ENCODE data around the gene LTB4R2.

The LTB4R2 gene

DNA sequence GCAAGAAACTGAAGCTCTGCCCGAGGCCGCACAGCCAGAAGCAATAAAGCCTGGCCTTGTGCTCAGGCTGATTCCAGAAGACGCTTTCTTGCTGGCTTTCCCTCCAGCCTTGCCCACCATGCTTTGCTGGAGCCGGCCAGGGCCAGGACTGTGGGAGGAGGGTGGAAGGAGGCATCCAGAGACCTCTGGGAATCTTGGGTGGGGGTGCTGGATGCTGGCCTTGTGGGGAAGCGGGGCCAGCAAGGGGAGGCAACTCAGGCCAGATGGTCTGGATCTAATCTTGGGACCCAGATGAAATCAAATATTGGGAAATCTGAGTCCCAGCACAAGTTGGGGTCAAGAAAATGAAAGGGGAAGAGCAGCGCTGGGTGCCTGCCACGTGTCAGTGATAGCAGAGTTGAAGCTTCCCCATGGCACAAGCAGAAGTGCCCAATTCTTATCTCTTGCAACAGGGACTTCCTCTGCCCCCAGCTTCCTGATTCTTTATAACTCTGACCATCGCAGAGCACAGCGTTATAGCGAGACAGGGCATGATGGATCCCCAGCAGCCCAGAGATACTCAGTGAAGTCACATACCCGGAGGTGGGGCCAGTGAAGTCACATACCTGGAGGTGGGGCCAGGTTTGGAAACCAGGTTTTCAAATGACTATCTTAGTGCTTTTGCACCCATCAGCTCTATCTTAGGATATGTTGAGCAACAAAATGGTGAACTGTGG, 32.2 kb upstream of the LTB4R2 start:
- no peak for DNase-seq (ENCODE audit: low read depth)

DNA sequence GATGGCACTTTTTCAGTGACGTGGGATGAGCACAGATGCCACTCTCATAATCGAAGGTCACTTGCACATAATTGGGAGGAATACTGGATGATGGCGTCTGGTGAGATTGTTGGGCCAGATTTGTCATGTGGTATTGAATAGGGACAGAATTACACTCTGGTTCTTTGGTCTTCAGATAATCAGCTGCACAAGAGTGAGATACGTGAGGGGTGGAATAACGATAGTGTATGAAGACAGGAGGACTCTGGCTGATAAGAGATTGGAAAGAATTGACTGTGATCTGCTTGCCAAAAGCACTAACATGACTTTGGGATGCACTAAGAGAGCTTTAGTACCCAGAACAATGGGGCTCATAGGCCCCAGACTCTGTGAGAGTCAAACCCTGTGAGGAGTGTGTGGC, 31.5 kb upstream of the LTB4R2 start:
- no peak for DNase-seq (ENCODE audit: low read depth)

DNA sequence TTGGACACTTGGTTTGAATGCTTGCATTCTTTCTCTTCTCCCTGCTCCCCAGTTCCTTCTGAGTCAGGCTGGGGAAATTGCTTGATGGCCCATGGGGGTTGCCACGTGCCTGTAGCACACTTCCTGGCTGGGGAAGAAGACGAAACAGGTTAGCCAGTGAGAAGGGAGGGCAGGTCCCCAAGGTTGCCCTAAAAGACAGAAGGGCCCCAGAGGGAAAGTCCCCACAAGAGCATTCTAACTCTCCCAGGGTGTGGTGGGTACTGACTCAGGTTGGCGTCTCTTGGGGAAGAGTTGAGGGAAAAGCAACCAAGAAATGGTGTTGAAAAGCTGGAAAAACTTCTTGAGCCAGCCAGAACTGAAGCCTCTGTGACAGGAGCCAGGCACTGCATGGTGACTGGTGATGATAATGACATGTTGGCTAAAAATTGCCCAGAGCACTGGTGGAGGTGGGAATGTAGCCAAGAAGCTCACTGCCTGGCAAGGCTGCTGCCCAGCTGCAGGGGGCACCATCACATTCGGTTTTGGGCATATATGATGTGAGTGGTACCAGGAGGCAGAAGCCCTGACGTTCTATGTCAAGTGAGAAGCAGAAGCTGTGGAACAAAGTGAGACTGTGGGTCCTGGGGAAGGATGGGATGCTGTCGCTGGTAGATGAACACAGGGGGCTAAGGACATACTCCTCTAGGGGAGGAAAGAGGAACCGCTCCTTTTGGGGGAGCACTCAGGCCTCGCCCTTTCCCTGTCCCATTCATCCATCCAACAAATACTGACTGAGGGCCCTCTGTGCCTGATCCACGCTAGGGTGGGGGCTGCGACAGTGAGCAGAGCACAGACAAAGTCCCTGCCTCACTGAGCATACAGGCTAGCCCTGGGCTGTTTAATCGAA, 30.4 kb upstream of the LTB4R2 start:
- no peak for DNase-seq (ENCODE audit: low read depth)

DNA sequence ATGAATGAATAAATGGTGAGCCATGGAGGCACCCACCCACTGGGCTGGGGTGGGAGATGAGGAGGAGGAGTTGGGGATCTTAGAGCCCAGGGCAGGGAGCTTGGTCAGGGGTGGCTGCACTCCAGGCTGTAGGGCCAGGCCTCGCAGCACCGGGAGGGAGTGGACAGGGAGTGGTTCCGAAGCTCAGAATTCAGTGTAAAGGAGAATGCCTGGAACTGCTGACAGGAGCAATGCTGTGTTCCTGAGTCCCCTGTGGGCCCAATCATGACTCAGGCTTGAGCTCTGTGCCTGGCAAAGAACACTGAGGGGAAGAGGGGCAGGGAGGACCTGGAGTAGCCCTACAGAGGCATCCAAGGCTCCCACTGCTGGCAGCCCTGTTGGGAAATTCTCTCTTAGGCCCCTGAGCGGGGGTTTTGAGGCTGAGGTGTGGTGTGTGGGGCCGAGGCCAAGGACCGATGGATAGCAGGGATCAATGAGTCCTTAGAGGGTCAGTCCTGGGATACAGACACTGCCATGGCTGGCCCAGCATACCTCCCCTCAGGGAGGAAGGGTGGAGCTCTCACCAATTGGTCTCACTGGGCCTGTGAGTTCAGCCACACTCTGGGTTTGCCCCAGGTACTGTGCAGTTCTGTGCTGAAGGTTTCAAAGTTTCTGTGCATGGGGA, 29.0 kb upstream of the LTB4R2 start:
- DNase-seq (ENCODE audit: low read depth) = no peak

DNA sequence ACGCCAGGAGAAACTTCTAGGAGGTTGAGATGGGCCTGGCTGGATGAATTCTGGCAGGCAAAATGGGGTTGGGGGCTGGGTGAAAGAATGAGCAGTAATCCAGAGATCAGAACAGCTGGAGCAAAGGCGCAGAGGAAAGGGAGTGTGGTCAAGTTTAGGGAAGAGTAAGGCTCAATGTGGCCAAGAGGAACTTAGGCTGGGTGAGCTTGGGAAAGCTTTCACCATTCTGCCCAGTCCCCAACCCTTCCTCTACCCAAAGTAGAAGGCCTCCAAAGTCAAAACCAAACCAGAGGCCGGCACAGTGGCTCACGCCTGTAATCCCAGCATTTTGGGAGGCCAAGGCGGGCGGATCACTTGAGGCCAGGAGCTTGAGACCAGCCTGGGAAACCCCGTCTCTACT, 28.3 kb upstream of the LTB4R2 start:
- DNase-seq (ENCODE audit: low read depth) = no peak

DNA sequence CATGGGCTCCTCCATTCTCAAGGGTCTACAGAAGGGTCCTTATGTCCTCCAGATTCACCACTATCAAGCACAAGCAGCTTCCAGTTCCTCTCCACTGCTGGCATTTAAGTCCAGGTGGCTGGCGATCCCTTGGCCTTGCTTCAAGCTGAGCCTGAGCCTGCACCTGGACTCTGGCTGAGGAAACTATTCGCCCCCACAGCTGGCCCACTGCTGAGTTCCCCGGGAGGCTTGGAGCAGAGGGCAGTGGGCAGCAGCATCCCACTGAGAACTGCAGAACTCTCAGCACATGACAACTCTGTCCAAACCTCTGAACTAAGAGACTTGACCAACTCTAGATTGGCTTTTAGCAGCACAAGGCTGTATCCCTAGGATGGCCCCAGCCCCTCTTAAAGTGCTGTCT, 27.2 kb upstream of the LTB4R2 start:
- no peak for DNase-seq (ENCODE audit: low read depth)

DNA sequence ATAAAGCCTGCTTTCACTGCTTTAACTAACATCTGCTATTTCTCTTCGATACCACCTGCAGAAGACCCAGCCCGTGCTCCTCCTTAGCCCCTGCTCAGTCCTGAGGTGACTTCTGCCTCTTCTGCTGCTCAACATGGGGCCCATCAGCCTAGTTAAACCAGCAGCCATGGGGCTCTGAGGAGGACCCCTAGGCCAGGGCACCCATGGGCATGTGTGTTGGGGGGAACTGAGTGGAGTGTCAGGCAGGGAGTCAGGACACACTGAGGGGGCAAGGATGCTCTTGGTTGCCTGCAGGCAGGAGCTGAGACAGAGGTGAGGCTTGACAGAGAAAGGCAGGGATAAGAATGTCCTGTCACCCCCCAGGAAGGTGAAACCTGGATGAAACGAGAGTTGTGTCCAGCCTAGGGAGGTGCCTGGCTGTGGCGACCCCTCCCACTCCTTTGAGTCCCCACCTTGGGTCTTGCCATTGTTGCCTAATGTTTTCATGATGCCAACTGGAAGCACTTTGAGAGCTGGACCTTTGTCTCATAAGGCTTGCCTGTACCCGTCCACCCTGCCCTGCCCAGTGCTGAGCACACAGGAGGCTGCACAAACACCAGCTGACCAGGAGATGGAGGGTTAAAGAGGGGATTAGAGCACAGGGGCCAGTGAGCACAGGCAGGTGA, 26.0 kb upstream of the LTB4R2 start:
- DNase-seq (ENCODE audit: low read depth) = no peak

DNA sequence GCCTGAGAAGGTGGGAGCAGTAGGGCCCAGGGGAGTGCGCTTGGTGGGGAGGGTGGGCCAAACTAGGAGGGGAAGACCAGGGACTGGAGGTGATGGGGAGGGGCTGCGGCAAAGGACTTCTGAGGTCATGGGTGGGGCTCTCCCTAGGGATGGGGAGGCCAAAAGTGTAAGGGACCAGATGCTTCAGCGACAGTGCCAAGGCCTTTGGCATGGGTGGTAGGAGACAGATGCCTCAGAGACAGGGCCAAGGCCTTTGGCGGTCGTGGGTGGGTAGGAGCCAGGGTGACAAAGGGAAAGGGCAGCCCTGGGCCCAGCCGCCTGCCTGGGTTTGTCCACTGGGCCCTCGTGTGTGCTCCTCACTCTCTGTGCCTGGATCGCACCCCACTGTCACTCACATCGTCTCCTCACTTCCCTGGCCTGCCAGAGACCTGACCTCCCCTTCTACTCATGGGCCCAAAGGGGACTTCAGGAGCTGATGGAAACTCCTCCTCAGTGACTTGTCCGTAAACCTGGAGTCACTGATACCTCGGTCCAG, 25.4 kb upstream of the LTB4R2 start:
- DNase-seq (ENCODE audit: low read depth) = no peak

DNA sequence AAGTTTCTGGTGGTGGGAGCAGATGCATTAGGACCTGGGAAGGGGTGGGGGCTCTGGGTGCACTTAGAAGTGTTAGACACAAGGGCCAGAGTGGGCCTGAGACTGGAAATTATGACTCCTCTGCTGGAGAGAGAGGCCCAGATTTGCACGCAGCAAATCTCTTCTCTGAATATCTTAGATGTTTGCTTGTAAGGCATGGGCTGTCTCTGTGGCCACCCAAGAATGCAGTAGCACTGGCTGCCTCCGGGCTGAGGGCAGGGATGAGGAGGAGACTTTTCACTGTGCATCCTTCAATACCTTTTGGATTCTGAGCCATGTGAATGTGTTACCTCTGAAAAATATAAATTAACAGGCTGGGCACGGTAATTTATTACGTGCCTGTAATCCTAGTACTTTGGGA, 24.6 kb upstream of the LTB4R2 start:
- DNase-seq (ENCODE audit: low read depth) = no peak

DNA sequence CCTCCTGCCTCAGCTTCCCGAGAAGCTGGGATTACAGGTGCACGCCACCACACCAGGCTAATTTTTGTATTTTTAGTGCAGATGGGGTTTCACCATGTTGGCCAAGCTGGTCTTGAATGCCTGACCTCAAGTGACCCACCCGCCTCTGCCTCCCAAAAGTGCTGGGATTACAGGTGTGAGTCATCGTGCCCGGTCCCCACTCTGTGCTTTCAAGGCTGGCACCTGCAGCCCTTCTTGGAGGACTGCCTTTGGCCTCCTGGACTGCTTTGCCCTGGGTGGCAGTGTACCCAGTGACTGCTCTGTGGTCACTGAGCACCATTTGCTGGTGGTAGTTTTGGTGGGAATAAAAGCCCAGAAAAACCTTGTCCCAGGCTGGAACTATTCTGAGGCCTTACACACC, 22.9 kb upstream of the LTB4R2 start:
- no peak for DNase-seq (ENCODE audit: low read depth)

DNA sequence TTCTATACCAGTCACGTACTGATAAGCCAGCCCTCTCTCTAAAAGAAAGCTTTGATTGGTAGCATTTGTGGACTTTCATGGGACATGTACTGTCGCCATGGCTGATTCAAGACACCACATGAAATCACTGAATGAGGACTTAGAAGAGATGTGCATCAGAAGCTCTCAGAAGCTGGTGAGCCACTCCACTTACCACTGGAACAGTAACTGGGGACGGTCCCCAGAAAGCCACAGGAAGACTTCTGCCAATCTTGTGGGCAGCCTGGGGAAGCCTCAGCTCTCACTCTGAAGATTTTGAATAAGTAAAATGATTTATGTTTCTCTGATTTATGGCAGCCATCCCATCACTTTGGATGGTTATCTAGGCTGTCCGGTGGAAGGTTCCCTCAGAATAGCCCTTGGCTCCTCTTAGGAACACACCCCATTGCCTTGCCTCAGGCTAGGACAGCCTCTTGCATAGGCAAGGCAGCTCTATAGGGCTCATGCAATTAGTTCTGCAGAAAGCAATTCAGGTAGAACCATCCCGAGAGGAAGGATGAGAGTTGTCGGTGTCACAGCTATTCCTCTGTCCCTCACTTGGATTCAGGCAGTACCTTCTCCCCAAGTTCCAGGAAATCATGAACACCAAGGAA, 20.2 kb upstream of the LTB4R2 start:
- DNase-seq (ENCODE audit: low read depth) = no peak

DNA sequence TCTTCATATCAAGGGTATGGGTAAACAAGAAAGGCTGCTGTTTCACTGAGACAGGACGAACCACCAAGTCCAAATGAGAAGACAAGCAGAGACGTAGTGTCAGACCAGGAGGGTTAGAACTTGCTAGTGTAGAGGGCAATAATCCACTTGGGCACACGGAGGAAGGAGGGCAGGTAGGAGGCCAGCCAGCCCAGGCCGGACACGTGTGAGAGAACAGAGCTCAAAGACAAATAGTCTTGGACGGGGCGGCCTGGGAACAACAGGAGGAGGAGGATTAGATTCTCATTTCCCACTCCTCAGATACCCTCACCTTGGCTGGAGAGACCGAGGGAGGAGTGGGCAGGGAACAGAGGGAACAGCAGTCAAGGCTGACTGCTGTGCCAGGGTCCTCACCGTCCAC, 19.2 kb upstream of the LTB4R2 start:
- no peak for DNase-seq (ENCODE audit: low read depth)

DNA sequence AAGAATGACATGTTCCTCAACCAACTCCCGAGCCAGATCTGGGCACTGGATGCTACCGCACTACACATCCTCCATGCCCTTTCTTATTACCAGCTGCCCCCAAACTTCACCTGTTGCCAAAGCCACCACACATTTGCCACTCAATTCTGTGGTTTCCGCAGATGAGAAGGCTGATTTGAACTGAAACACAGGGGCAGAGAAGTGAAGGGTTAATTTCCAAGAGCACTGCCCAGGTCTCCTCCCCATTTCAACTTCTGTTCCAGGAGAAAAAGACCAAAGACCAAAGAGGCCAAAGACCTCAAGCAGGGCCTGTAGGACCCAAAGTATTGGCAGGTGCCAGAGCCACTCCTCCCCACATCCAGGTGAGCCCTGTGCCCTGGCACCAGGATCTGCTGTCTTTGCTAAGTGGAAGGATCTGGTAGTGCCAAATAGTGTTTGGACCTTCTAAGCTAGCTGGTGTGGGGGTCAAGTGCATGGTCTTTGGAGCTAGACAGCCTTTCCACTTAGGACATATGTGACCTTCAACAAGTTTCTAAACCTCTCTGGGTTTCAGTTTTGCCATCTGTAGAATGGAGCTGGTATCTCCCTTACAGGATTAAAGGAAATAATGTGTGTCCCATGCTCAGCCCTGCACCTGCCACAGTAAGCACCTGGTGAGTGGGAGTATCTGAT, 18.4 kb upstream of the LTB4R2 start:
- DNase-seq (ENCODE audit: low read depth) = no peak

DNA sequence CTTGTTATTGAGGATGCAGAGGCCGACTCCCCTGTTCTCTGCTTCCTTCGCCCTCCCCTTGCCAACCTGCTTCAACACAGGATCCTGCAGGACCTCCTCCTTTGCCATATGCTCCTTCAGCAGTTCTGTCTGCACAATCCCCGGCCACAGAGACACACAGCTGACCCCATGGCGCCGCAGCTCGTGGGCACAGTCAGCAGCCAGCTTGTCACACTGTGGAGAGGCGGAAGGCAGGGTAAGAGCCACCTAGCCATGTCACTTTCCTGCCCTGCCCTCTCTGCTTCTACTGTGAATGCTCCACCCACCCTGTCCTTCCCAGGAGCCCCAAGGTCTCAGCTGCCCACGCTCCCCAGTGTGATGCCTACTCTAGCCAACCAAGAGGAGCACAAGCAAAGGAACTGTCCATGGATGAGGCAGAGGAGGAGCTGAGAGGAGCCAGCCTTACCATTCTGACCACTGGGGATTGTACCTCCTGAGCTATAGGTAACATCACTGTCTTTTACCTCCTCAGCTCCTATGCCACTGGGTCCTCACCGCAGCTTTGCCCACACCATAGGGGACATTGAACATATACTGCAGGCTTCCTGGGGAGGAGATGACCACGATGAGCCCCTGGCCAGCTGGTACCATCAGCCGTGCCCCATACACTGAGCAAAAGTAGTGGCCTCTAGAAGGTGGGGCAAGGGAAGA, 17.7 kb upstream of the LTB4R2 start:
- DNase-seq (ENCODE audit: low read depth) = no peak

DNA sequence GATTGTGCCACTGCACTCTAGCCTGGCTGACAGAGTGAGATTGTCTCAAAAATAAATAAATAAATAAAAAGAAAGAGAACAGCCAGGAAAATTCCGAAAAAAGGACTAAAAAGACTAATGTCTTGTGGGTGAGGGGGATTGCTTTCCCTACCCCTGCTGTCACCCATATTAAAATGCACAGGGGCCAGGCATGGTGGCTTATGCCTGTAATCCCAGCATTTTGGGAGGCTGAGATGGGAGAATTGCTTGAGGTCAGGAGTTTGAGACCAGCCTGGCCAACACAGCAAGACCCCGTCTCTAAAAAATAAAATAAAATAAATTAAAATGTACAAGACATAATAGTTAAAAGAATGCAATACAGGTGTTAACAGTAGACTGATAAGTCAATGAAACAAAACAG, 16.4 kb upstream of the LTB4R2 start:
- DNase-seq (ENCODE audit: low read depth) = no peak

DNA sequence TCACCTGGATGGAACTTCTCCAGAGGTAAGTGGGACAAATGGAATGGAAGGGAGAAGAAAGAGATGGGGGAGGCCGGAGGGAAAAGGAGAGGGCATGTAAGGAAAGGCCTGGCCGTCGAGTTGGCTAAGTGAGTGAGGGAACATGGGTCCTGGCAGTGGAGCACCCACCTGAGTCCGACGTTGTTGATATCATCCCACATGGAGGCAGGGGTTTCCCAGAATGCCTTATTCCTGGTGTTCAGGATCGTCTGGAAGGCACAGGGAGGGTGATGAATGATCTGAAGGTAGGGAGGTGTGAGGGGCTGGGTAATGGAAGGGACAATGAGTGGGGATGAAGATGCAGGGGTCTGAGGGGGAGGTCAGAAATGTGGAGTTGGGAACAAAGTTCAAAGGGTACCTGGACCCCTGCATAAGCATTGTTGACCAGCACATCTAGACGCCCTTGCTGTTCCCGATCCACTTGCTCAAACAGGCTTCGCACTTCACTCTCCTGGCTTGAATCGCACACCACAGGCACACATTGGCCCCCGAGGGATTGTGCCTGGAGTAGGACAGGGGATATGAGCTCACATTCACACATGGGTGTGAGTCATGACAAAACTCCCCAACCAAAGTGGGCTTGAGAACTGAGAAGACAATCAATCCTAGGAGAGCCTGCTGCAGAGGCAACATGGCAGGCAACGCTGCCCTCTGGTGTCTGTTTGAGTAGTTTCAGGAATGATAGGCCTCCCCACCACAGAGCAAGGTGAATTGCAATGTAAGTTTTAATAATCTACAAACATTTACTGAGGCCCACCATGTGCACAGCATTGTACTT, 13.4 kb upstream of the LTB4R2 start:
- DNase-seq (ENCODE audit: low read depth) = peak; percentile 65

DNA sequence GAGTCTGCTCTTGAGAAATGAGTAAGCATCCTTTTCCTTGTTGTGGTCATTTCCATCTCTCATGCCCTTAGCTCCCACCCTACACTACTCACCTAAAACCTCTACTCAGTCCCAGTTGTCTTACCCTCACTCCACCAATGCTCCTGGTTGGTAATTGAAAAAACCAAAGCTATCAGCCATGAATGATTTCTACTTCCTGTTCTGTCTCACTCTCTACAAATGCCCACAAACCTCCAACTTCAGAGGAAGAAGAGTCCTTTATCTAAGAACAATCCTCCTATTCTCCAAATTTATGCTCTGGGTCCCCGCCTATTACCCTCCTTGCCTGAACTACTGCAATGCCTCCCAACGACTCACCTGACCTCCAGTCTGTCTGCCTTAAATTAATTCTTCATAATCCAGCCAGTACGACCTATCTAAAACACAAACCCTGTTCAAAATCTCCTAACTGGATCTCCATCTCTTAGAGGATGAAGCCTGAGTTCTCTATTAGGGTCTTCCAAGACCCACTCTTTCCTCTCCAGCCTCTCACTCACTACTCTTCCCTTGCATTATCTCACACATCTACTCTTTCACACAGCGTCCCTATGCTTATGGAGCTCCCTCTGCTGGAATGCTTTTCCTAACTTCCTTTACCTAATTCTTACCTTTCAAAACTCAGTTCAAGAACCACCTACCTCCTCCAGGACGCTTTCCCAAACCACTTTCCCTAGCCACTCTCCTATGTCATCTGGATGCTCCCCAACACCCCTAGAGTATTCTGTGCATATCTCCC, 12.6 kb upstream of the LTB4R2 start:
- no peak for DNase-seq (ENCODE audit: low read depth)

DNA sequence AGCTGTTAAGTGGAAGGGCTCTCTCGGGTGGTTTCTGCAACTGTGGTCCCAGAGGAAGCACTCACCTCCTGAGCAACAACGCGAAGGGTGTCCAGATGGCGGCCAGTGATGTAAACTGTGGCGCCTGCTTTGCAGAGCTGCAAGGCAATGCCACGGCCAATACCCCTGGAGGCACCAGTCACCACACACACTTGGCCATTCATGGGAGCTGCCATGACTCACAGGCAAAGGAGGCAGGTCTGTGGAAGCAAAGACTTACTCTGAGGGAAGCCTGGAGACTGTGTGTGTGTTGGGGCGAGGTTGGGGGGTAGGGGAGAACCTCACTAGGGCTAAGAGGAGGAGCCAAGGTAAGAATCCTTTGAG, 11.1 kb upstream of the LTB4R2 start:
- DNase-seq (ENCODE audit: low read depth) = no peak

Measured in T follicular helper cell (primary cell).